HEK293 (cell line): ENCODE results near the gene GIGYF1.
A peak's percentile ranks its signal among the peaks of the same experiment; 100 is the strongest.

Experiments used
- CTCF ChIA-PET: fragments of 350-600 bp; formaldehyde crosslinking; extraction: SDS; loops from one replicate; lab custom pipeline; 2021; ENCODE audit warnings: antibody characterized with exemption; lab: Yijun Ruan, JAX
- POLR2A ChIA-PET: fragments of 300-600 bp; formaldehyde crosslinking; extraction: SDS; loops from one replicate; lab custom pipeline; 2020; ENCODE audit warnings: antibody characterized with exemption, inconsistent platforms; lab: Yijun Ruan, JAX
- H3K27ac ChIP-seq: fragments of 200-500 bp; sonication (Bioruptor generic); 2 replicates; pipeline ENCODE4 v1.5.1; 2014; ENCODE audit warnings: low read depth, low read length, control low read depth, inconsistent platforms; ENCODE audit errors: extremely low read depth
- H3K36me3 ChIP-seq, 2 experiments: fragments of 200-500 bp in 1 of 2; sonication (Bioruptor generic) in 1 of 2; 1 replicate in 1 of 2; 2 replicates in 1 of 2; pipeline ENCODE4 v1.5.1; 2014 to 2017; ENCODE audit warnings: inconsistent platforms in 2 of 2, low read length in 2 of 2; ENCODE audit not compliant: control insufficient read depth in 2 of 2, insufficient read depth in 1 of 2
- H3K4me1 ChIP-seq: fragments of 200-500 bp; sonication (Bioruptor generic); 2 replicates; pipeline ENCODE4 v1.5.1; 2014; ENCODE audit warnings: mild to moderate bottlenecking, low read length, inconsistent platforms; ENCODE audit not compliant: control insufficient read depth, insufficient read depth
- H3K4me3 ChIP-seq: 2 replicates; pipeline ENCODE4 v1.5.1; 2011; ENCODE audit warnings: low read depth, mild to moderate bottlenecking, control low read depth, low read length, moderate library complexity
- H3K9me3 ChIP-seq: fragments of 200-500 bp; sonication (Bioruptor generic); 2 replicates; pipeline ENCODE4 v1.5.1; 2014; ENCODE audit warnings: low read depth, low read length, inconsistent platforms; ENCODE audit not compliant: control insufficient read depth, insufficient read depth
- BCL11B ChIP-seq: fragments of 450-650 bp; formaldehyde crosslinking; IDR thresholded peaks from 2 replicates; pipeline ENCODE4 v1.5.1; 2016; ENCODE audit warnings: low read depth, missing biosample characterization, missing genetic modification characterization
- GLI4 ChIP-seq: fragments of 450-650 bp; formaldehyde crosslinking; IDR thresholded peaks from 2 replicates; pipeline ENCODE4 v1.5.1; 2016; ENCODE audit warnings: missing biosample characterization, missing genetic modification characterization
- GLIS1 ChIP-seq: fragments of 450-650 bp; formaldehyde crosslinking; IDR thresholded peaks from 2 replicates; pipeline ENCODE4 v1.5.1; 2016; ENCODE audit warnings: missing biosample characterization, missing genetic modification characterization
- MEIS1 ChIP-seq: sonication (generic); formaldehyde crosslinking; IDR thresholded peaks from 2 replicates; pipeline ENCODE4 v1.8.1; 2022; ENCODE audit warnings: missing genetic modification reagents, mild to moderate bottlenecking, borderline replicate concordance
- PRDM2 ChIP-seq: fragments of 450-650 bp; formaldehyde crosslinking; IDR thresholded peaks from 2 replicates; pipeline ENCODE4 v1.5.1; 2016; ENCODE audit warnings: missing biosample characterization, missing genetic modification characterization, borderline replicate concordance
- REPIN1 ChIP-seq: fragments of 450-650 bp; formaldehyde crosslinking; IDR thresholded peaks from 2 replicates; pipeline ENCODE4 v1.5.1; 2017; ENCODE audit warnings: missing biosample characterization, missing genetic modification characterization, low read depth
- ZBTB1 ChIP-seq: fragments of 450-650 bp; formaldehyde crosslinking; IDR thresholded peaks from 2 replicates; pipeline ENCODE4 v1.5.1; 2016; ENCODE audit warnings: missing biosample characterization, missing genetic modification characterization
- ZBTB7A ChIP-seq: fragments of 450-650 bp; formaldehyde crosslinking; IDR thresholded peaks from 2 replicates; pipeline ENCODE4 v1.5.1; 2016; ENCODE audit warnings: low read depth, missing biosample characterization, missing genetic modification characterization
- ZFP69B ChIP-seq: fragments of 450-650 bp; formaldehyde crosslinking; IDR thresholded peaks from 2 replicates; pipeline ENCODE4 v1.5.1; 2016; ENCODE audit warnings: missing biosample characterization, missing genetic modification characterization
- ZNF121 ChIP-seq: fragments of 450-650 bp; formaldehyde crosslinking; IDR thresholded peaks from 2 replicates; pipeline ENCODE4 v1.5.1; 2016; ENCODE audit warnings: missing biosample characterization, missing genetic modification characterization
- ZNF133 ChIP-seq: fragments of 450-650 bp; formaldehyde crosslinking; IDR thresholded peaks from 2 replicates; pipeline ENCODE4 v1.5.1; 2016; ENCODE audit warnings: missing biosample characterization, missing genetic modification characterization
- ZNF140 ChIP-seq: fragments of 450-650 bp; formaldehyde crosslinking; IDR thresholded peaks from 2 replicates; pipeline ENCODE4 v1.5.1; 2016; ENCODE audit warnings: missing biosample characterization, missing genetic modification characterization
- ZNF239 ChIP-seq: fragments of 450-650 bp; formaldehyde crosslinking; IDR thresholded peaks from 2 replicates; pipeline ENCODE4 v1.5.1; 2016; ENCODE audit warnings: missing biosample characterization, missing genetic modification characterization
- ZNF311 ChIP-seq: fragments of 450-650 bp; formaldehyde crosslinking; IDR thresholded peaks from 2 replicates; pipeline ENCODE4 v1.5.1; 2017; ENCODE audit warnings: missing biosample characterization, missing genetic modification characterization, borderline replicate concordance
- ZNF48 ChIP-seq: fragments of 450-650 bp; formaldehyde crosslinking; IDR thresholded peaks from 2 replicates; pipeline ENCODE4 v1.5.1; 2016; ENCODE audit warnings: missing biosample characterization, missing genetic modification characterization
- ZNF510 ChIP-seq: fragments of 450-650 bp; formaldehyde crosslinking; IDR thresholded peaks from 2 replicates; pipeline ENCODE4 v1.5.1; 2018; ENCODE audit warnings: mild to moderate bottlenecking, missing genetic modification characterization, missing biosample characterization; ENCODE audit not compliant: insufficient replicate concordance
- ZNF529 ChIP-seq: fragments of 450-650 bp; formaldehyde crosslinking; IDR thresholded peaks from 2 replicates; pipeline ENCODE4 v1.5.1; 2017; ENCODE audit warnings: missing genetic modification characterization, missing biosample characterization; ENCODE audit not compliant: insufficient replicate concordance
- ZNF530 ChIP-seq: fragments of 450-650 bp; formaldehyde crosslinking; IDR thresholded peaks from 2 replicates; pipeline ENCODE4 v1.5.1; 2016; ENCODE audit warnings: low read depth, missing biosample characterization, missing genetic modification characterization
- ZNF626 ChIP-seq: fragments of 450-650 bp; sonication (Bioruptor Pico); formaldehyde crosslinking; IDR thresholded peaks from 2 replicates; pipeline ENCODE4 v1.5.1; 2018; ENCODE audit warnings: missing biosample characterization, missing genetic modification characterization, inconsistent platforms
- ZNF664 ChIP-seq: fragments of 450-650 bp; formaldehyde crosslinking; IDR thresholded peaks from 2 replicates; pipeline ENCODE4 v1.5.1; 2016; ENCODE audit warnings: missing biosample characterization, missing genetic modification characterization
- ZNF747 ChIP-seq: fragments of 450-650 bp; formaldehyde crosslinking; IDR thresholded peaks from 2 replicates; pipeline ENCODE4 v1.5.1; 2016; ENCODE audit warnings: missing biosample characterization, missing genetic modification characterization
- ZNF837 ChIP-seq: fragments of 450-650 bp; formaldehyde crosslinking; IDR thresholded peaks from 2 replicates; pipeline ENCODE4 v1.5.1; 2016; ENCODE audit warnings: missing biosample characterization, missing genetic modification characterization
- ZSCAN16 ChIP-seq: fragments of 450-650 bp; formaldehyde crosslinking; IDR thresholded peaks from 2 replicates; pipeline ENCODE4 v1.5.1; 2016; ENCODE audit warnings: missing biosample characterization, missing genetic modification characterization
- ZSCAN4 ChIP-seq: fragments of 450-650 bp; formaldehyde crosslinking; IDR thresholded peaks from 2 replicates; pipeline ENCODE4 v1.5.1; 2017; ENCODE audit warnings: missing biosample characterization, missing genetic modification characterization
- TF ChIP-seq, protein P1 (sequence below): fragments of 450-650 bp; formaldehyde crosslinking; IDR thresholded peaks from 2 replicates; pipeline ENCODE4 v1.5.1; 2016; ENCODE audit warnings: missing biosample characterization, missing genetic modification characterization

Gene GIGYF1

DNA sequence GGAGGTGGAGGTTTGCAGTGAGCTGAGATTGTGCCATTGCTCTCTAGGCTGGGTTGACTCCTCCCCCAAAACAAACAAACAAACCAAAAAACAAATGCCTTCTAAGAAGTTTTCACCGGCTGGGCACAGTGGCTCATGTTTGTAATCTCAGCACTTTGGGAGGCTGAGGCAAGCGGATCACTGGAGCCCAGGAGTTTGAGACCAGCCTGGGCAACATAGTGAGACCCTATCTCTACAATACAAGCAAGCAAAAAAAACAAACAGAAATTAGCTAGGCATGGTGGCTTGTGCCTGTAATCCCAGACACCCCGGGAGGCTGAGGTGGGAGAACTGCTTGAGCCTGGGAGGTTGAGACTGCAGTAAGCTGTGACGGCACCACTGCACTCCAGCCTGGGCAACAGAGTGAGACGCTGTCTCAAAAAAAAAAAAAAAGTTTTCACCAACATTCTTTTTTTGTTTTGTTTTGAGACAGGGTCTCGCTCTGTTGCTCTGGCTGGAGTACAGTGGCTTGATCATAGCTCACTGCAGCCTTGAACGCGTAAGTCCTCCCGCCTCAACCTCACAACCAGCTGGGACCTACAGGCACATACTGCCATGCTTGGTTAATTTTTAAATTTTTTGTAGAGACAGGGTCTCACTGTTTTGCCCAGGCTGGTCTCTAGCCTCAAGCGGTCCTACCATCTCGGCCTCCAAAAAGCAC, 38.0 kb upstream of the GIGYF1 start:
- 0 out of 2 replicates have a peak, but pooled peaks cover 4% of the 10 kb centered on the region for H3K4me1 ChIP-seq
- no peaks in the 10 kb centered on the region for H3K9me3 ChIP-seq
- H3K4me3 ChIP-seq, result no peak overlapping the region
- no peak overlapping the region for H3K27ac ChIP-seq
- CTCF ChIA-PET, result interaction anchor here (0.6 kb wide), 1 partner anchor 274 kb away, joined by 3 read pairs; no protein-coding TSS in a partner anchor
- TF ChIP-seq ZNF133 (tag by site-specific recombination), result no peak
- no peak for TF ChIP-seq ZNF48 (tag by site-specific recombination)
- no peak for TF ChIP-seq ZNF311 (tag by site-specific recombination)
- TF ChIP-seq ZNF837 (tag by site-specific recombination), result no peak
- TF ChIP-seq ZNF747 (tag by site-specific recombination), result no peak
- no peak for TF ChIP-seq ZBTB7A (tag by site-specific recombination)
- peak; percentile 93 for TF ChIP-seq ZNF121 (tag by site-specific recombination)
- peak; percentile 50 for TF ChIP-seq GLIS1 (tag by site-specific recombination)
- no peak for TF ChIP-seq ZNF664
- no peaks in the 10 kb centered on the region for H3K36me3 ChIP-seq
- POLR2A ChIA-PET, result interaction anchor here (0.6 kb wide), 1 partner anchor 156 kb away, joined by 5 read pairs; no protein-coding TSS in a partner anchor

DNA sequence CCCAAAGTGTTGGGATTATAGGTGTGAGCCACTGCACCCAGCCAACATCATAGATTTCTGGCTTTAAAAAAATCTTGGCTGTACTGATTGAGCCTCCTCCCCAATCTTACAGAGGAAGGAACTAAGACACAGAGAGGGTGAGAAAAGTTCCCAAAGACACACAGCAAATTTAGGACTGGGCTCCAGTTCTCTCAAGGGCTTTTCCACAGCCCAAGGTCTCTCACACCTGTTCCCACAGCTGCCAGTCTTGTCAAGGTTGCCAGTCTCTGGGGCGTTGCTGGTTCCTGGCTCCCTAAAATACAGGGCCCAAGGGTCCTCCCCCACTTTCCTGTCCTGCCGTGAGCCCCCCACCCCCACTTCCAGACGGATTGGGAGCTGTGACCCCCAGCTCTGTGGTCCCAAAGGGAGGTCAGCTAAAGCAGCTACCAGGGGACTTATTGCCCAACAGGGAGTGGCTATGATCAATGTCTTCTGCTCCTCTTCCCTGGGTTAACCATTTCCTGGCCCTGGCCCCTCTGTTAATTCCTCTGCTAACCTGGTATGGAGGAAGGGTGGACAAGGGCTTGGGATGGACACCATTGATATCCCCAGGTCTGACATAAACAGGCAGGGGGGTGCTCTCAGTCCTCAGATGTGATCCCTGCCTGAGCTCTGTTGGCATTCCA, 36.2 kb upstream of the GIGYF1 start:
- ChIA-PET CTCF (interaction anchor here (0.6 to 2.2 kb wide), 2 partner anchors 10 to 25 kb away, joined by 3 to 16 read pairs; partner anchors contain the start of genes EPO and POP7), POLR2A (no interaction called here)
- no peaks in the 10 kb centered on the region for H3K9me3 ChIP-seq
- H3K4me1 ChIP-seq, result 0 out of 2 replicates have a peak, but pooled peaks cover 4% of the 10 kb centered on the region
- H3K27ac ChIP-seq, result no peak overlapping the region
- no peaks in the 10 kb centered on the region for H3K36me3 ChIP-seq
- H3K4me3 ChIP-seq, result no peak overlapping the region
- TF ChIP-seq ZBTB1 (tag by site-specific recombination), result no peak
- no peak for TF ChIP-seq ZNF239 (tag by site-specific recombination)
- no peak for TF ChIP-seq MEIS1 (CRISPR knock-in tag)
- TF ChIP-seq ZFP69B (tag by site-specific recombination), result no peak
- no peak for TF ChIP-seq ZNF626 (tag by site-specific recombination)
- no peak for TF ChIP-seq PRDM2 (tag by site-specific recombination)
- TF ChIP-seq, protein P1, sequence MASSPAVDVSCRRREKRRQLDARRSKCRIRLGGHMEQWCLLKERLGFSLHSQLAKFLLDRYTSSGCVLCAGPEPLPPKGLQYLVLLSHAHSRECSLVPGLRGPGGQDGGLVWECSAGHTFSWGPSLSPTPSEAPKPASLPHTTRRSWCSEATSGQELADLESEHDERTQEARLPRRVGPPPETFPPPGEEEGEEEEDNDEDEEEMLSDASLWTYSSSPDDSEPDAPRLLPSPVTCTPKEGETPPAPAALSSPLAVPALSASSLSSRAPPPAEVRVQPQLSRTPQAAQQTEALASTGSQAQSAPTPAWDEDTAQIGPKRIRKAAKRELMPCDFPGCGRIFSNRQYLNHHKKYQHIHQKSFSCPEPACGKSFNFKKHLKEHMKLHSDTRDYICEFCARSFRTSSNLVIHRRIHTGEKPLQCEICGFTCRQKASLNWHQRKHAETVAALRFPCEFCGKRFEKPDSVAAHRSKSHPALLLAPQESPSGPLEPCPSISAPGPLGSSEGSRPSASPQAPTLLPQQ (tag by site-specific recombination), result no peak
- TF ChIP-seq ZSCAN4 (tag by site-specific recombination), result no peak
- no peak for TF ChIP-seq ZNF530 (tag by site-specific recombination)
- TF ChIP-seq GLI4, result no peak
- TF ChIP-seq ZNF510 (tag by site-specific recombination), result no peak
- no peak for TF ChIP-seq BCL11B (tag by site-specific recombination)
- TF ChIP-seq ZNF529, result no peak
- TF ChIP-seq ZNF140 (tag by site-specific recombination), result no peak
- TF ChIP-seq REPIN1 (tag by site-specific recombination), result no peak
- no peak for TF ChIP-seq ZSCAN16
